Thymus (tissue), 11 donors: ENCODE measurements around the gene C5orf15. TPM values are rescaled to one million over a fixed set of nuclear protein-coding genes. Genes with fewer than 3 reads are reported as not detected.

Experiments
- DNase-seq, 9 donors: peaks; one replicate each; pipeline ENCODE4 v3.0.0-alpha.2; 2013; ENCODE audit warnings: low spot score in 9 of 9, low read depth in 6 of 9, missing footprints in 1 of 9
- H3K27ac ChIP-seq, 2 donors: one replicate each; pipeline ENCODE4 v1.5.1; 2013; ENCODE audit warnings: control low read depth in 1 of 2, low read depth in 1 of 2, low read length in 1 of 2, mild to moderate bottlenecking in 1 of 2, moderate library complexity in 1 of 2
- H3K27me3 ChIP-seq, 2 donors: one replicate each; pipeline ENCODE4 v1.5.1; 2013; ENCODE audit warnings: low read length in 1 of 2; ENCODE audit not compliant: control insufficient read depth in 2 of 2, insufficient read depth in 1 of 2
- H3K36me3 ChIP-seq, 2 donors: one replicate each; pipeline ENCODE4 v1.5.1; 2013; ENCODE audit warnings: low read length in 1 of 2, mild to moderate bottlenecking in 1 of 2, moderate library complexity in 1 of 2; ENCODE audit not compliant: control insufficient read depth in 2 of 2, insufficient read depth in 2 of 2
- H3K4me1 ChIP-seq, 2 donors: one replicate each; pipeline ENCODE4 v1.5.1; 2013; ENCODE audit warnings: low read length in 2 of 2; ENCODE audit not compliant: control insufficient read depth in 2 of 2, insufficient read depth in 2 of 2
- H3K4me3 ChIP-seq, 2 donors: one replicate each; pipeline ENCODE4 v1.5.1; 2013; ENCODE audit warnings: low read length in 2 of 2, control low read depth in 1 of 2, mild to moderate bottlenecking in 1 of 2
- H3K9me3 ChIP-seq, 2 donors: one replicate each; pipeline ENCODE4 v1.5.1; 2013; ENCODE audit warnings: low read length in 1 of 2, mild to moderate bottlenecking in 1 of 2; ENCODE audit not compliant: control insufficient read depth in 2 of 2, insufficient read depth in 1 of 2
- WGBS: extraction: QIAGEN DNeasy Blood & Tissue Kit; methylation state at CpG from one replicate; pipeline ENCODE4 v1.1.7; 2013; 5-methylcytosine and 5-hydroxymethylcytosine counted together
- polyA plus RNA-seq: library from polyadenylated mRNA; stranded (reverse); fragments of 200-250 nt; gene quantifications from one replicate; pipeline ENCODE4 v1.2.3, GENCODE V29; 2013
- total RNA-seq: library from RNA; stranded (reverse); fragments of 120-200 nt; gene quantifications from one replicate; pipeline ENCODE4 v1.2.4, GENCODE V29; 2013
- donor health status: healthy.

The C5orf15 gene
- total and polyA plus RNA-seq, 2 donors: 39.1 to 50.8 TPM

- no peaks in the 10 kb centered on the region for H3K36me3 ChIP-seq
- no peak for DNase-seq
- 96% methylated on average over 3 of the region's 3 CpGs for WGBS
- H3K9me3 ChIP-seq: no peaks in the 10 kb centered on the region
- no peak overlapping the region for H3K4me3 ChIP-seq
- no peak overlapping the region for H3K27ac ChIP-seq
- no peaks in the 10 kb centered on the region for H3K4me1 ChIP-seq
- H3K27me3 ChIP-seq: no peaks in the 10 kb centered on the region
Measured at GRCh38 chr5:133945568-133945967, 22.9 kb downstream of the C5orf15 start.

DNA sequence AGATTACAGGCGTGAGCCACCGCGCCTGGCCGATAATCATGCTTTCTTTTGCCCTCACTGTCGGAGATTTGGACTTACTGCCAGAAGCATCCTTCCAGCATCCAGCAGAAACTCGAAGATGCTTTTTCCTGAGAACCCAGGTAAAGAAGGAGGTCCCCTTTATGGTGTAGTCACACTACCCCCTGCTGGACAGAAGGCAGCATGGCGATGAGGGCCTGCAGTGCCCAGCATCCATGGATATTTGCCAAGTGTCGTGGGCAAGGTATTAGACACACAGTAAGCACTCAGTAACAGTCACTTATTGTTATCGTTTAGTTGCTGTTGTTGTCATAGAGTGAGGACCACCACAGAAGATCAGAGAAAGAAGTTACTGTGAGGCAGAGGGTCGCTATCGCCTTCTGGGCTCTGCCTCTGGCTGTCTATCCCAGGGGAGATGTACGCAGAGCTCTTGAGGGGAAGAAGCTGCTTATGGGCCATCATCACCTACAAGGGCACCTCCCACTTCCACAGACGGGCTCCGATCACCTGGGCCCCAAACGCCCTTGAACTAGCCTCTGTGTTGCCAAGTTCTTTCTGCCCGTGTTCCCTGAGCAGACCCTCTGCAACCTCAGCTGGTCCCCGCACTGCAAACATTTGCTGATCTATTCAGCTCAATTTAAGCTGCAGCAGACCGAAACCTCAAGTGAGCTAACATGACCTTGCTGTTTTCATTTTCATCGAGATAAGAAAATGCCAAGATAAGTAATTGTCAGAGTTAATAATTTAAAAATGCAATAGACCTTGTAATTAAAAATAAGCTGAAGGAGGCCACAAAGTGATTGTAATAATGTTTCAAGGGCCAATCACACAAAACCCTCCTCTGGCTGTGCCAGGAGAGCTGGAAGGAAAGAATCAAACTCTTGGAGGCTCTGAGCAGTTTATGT is 23.9 kb downstream of the C5orf15 start:
- DNase-seq: peak in 3 of 9 donors; percentile 26 to 43 (median 30)
- Histone ChIP-seq H3K4me1 (no peaks in the 10 kb centered on the region), H3K36me3 (no peaks in the 10 kb centered on the region), H3K4me3 (no peak overlapping the region), H3K27me3 (no peaks in the 10 kb centered on the region), H3K9me3 (no peaks in the 10 kb centered on the region), H3K27ac (no peak overlapping the region)
- WGBS: 79% methylated on average over 19 of the region's 19 CpGs

GRCh38 chr5:133943475-133943817 is 25.0 kb downstream of the C5orf15 start:
- 97% methylated on average over 7 of the region's 7 CpGs for WGBS
- H3K27me3 ChIP-seq: no peaks in the 10 kb centered on the region
- DNase-seq: no peak
- H3K27ac ChIP-seq: no peak overlapping the region
- no peaks in the 10 kb centered on the region for H3K9me3 ChIP-seq
- no peak overlapping the region for H3K4me3 ChIP-seq
- H3K4me1 ChIP-seq: no peaks in the 10 kb centered on the region
- no peaks in the 10 kb centered on the region for H3K36me3 ChIP-seq

DNA sequence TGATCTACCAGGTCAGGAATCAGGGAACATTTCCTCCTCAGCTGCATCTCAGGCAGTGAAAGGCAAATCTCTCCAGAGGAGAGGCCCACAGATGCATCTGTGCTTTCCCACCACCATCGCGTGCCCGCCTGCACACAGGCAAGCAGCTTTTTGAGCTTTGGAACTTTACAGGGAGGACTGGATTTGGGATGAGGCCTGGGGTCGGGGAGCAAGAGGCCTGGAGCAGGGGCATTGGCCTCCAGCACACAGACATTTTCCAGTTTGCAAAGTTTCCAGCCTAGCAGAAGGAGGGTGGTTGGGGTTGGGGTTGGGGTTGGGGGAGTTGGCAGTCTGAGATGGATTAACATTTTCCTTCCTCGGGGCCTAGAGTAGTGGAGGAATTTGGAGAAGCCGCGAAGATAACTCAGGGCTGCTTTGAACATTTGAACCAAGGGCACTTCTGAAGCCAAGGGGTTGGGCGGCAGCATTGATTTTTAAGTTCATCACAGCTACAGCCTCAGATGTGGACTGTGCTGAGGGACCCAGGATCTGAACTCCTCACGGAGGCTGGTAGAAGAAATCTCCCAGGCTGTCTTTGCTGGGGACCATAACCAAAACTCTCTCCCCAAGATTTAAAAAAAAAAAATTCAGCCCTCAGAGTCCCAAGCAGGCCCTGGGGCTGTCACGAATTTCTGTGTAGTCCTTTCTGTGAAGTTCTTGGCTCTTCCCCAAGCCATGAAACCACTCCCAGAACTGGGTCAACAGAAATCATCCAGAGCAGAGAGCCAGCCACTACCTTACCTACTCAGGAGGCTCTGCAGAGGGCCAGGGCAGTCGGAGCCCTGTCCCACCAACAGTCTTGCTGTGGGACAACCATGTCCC is 25.6 kb downstream of the C5orf15 start:
- Histone ChIP-seq H3K9me3 (no peaks in the 10 kb centered on the region), H3K4me1 (no peaks in the 10 kb centered on the region), H3K4me3 (no peak overlapping the region), H3K27me3 (no peaks in the 10 kb centered on the region), H3K27ac (no peak overlapping the region), H3K36me3 (no peaks in the 10 kb centered on the region)
- no peak for DNase-seq
- 94% methylated on average over 11 of the region's 11 CpGs for WGBS

GRCh38 chr5:133941456-133942196 is 26.8 kb downstream of the C5orf15 start:
- Histone ChIP-seq H3K27me3 (no peaks in the 10 kb centered on the region), H3K4me3 (no peak overlapping the region), H3K27ac (no peak overlapping the region), H3K36me3 (no peaks in the 10 kb centered on the region), H3K9me3 (peaks cover 0 to 1% of the 10 kb centered on the region in 2 donors), H3K4me1 (no peaks in the 10 kb centered on the region)
- DNase-seq: no peak
- WGBS: 97% methylated on average over 8 of the region's 8 CpGs

DNA sequence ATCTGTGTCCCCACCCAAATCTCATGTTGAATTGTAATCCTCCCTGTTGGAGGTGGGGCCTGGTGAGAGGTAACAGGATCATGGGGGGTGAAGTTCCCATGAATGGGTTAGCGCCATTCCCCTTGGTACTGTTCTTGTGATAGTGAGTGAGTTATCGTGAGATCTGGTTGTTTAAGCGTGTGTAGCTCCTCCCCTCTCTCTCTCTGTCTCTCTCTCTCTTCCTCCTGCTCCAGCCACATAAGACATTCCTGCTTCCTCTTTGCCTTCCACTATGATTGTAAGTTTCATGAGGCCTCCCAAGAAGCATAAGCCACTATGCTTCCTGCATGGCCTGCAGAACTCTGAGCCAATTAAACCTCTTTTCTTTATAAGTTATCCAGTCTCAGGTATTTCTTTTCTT is 28.8 kb downstream of the C5orf15 start:
- WGBS: 97% methylated on average over 3 of the region's 3 CpGs
- no peak overlapping the region for H3K4me3 ChIP-seq
- H3K4me1 ChIP-seq: no peaks in the 10 kb centered on the region
- no peak for DNase-seq
- no peak overlapping the region for H3K27ac ChIP-seq
- H3K9me3 ChIP-seq: peaks cover 0 to 15% of the 10 kb centered on the region in 2 donors
- H3K36me3 ChIP-seq: no peaks in the 10 kb centered on the region
- H3K27me3 ChIP-seq: no peaks in the 10 kb centered on the region

DNA sequence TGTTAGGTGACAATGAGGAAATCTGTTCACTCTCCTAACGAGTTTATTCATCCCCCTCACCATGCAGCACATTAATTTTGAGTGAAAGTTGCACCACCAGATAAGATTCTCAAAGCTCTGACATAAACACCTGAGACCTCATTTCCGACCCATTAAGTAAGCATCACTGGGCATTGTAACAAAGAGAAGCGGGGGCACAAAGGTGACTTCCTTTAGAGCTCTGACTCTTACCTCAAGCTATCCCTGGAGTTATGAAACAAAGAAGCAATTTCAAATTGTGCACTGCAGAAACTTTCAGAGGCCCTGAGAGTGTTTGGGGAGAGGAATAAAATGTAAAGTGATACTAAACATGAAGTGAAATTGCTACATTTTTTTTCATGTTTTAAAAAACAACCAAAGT is 29.5 kb downstream of the C5orf15 start:
- no peaks in the 10 kb centered on the region for H3K27me3 ChIP-seq
- H3K4me3 ChIP-seq: no peak overlapping the region
- H3K27ac ChIP-seq: no peak overlapping the region
- 91% methylated on average over 3 of the region's 3 CpGs for WGBS
- H3K36me3 ChIP-seq: no peaks in the 10 kb centered on the region
- H3K9me3 ChIP-seq: peaks cover 0 to 15% of the 10 kb centered on the region in 2 donors
- peaks cover 0 to 6% of the 10 kb centered on the region in 2 donors for H3K4me1 ChIP-seq
- DNase-seq: no peak

GRCh38 chr5:133938039-133938821 is 30.2 kb downstream of the C5orf15 start:
- WGBS: 88% methylated on average over 6 of the region's 6 CpGs
- no peak overlapping the region for H3K27ac ChIP-seq
- no peak for DNase-seq

More at GRCh38 chr5:133938039-133938821, 30.2 kb downstream of the C5orf15 start:
- no peaks in the 10 kb centered on the region for H3K36me3 ChIP-seq
- H3K4me3 ChIP-seq: no peak overlapping the region
- no peaks in the 10 kb centered on the region for H3K27me3 ChIP-seq
- peaks cover 6 to 13% of the 10 kb centered on the region in 2 donors for H3K4me1 ChIP-seq
- H3K9me3 ChIP-seq: peaks cover 0 to 15% of the 10 kb centered on the region in 2 donors
